K562 (cell line): ENCODE data around the gene SNX10. TPM values are rescaled to one million over a fixed set of nuclear protein-coding genes. Genes with fewer than 3 reads are reported as not detected.

Experiments
- ATF7 ChIP-seq: fragments of 450-650 bp; IDR thresholded peaks from 2 replicates; pipeline ENCODE4 v1.7.1; 2014; ENCODE audit warnings: mild to moderate bottlenecking, moderate library complexity
- CCNT2 ChIP-seq: IDR thresholded peaks from 2 replicates; pipeline ENCODE4 v1.6.1; 2011; ENCODE audit warnings: borderline replicate concordance, low read depth, mild to moderate bottlenecking, moderate library complexity, mixed read lengths, low read length; ENCODE audit not compliant: insufficient read length; ENCODE audit errors: extremely low read depth
- CHD1 ChIP-seq: fragments of 200-600 bp; sonication (generic); IDR thresholded peaks from one replicate; pipeline ENCODE4 v1.6.1; 2012; ENCODE audit warnings: mild to moderate bottlenecking, moderate library complexity, low read length, inconsistent platforms
- CREM ChIP-seq: IDR thresholded peaks from 2 replicates; pipeline ENCODE4 v1.6.1; 2014; ENCODE audit warnings: antibody characterized with exemption, low read depth
- ILK ChIP-seq: fragments of 450-650 bp; IDR thresholded peaks from 2 replicates; pipeline ENCODE4 v1.6.1; 2016; ENCODE audit warnings: missing genetic modification characterization, low read depth, mild to moderate bottlenecking, missing compliant biosample characterization, moderate library complexity, borderline replicate concordance
- KDM5B ChIP-seq: fragments of 200-600 bp; sonication (generic); IDR thresholded peaks from 2 replicates; pipeline ENCODE4 v1.6.1; 2012; ENCODE audit warnings: low read depth, mild to moderate bottlenecking, moderate library complexity, low read length, control low read depth, inconsistent platforms; ENCODE audit not compliant: insufficient replicate concordance
- KLF13 ChIP-seq: fragments of 450-650 bp; IDR thresholded peaks from 2 replicates; pipeline ENCODE4 v1.6.1; 2016; ENCODE audit warnings: missing genetic modification characterization, low read depth, mild to moderate bottlenecking, missing compliant biosample characterization, moderate library complexity, borderline replicate concordance
- MEIS2 ChIP-seq: fragments of 450-650 bp; IDR thresholded peaks from 2 replicates; pipeline ENCODE4 v1.6.1; 2014; ENCODE audit warnings: mild to moderate bottlenecking; ENCODE audit not compliant: partially characterized antibody
- SMAD4 ChIP-seq: fragments of 250-450 bp; sonication (Bioruptor Pico); conservative IDR thresholded peaks from 2 replicates; pipeline ENCODE4 v1.8.0; 2021; ENCODE audit warnings: inconsistent platforms, mild to moderate bottlenecking, moderate library complexity
- TAF1 ChIP-seq: IDR thresholded peaks from 2 replicates; pipeline ENCODE4 v1.6.1; 2011; ENCODE audit warnings: mild to moderate bottlenecking, low read length, moderate library complexity; ENCODE audit not compliant: insufficient read depth, control insufficient read depth, severe bottlenecking; ENCODE audit errors: extremely low read depth
- ZBTB11 ChIP-seq, 3 experiments: fragments of 200-800 bp in 1 of 3; fragments of 250-450 bp in 1 of 3; fragments of 450-650 bp in 1 of 3; sonication (Bioruptor Pico) in 1 of 3; sonication (Bioruptor generic) in 1 of 3; formaldehyde crosslinking in 1 of 3; IDR thresholded peaks; 2 replicates each; pipeline versions ENCODE4 v1.6.1 to v1.8.0; 2016 to 2022; ENCODE audit warnings: mild to moderate bottlenecking in 2 of 3, missing genetic modification characterization in 2 of 3, missing compliant biosample characterization in 1 of 3, moderate library complexity in 1 of 3
- ZNF197 ChIP-seq: fragments of 200-800 bp; sonication (Bioruptor generic); IDR thresholded peaks from 2 replicates; pipeline ENCODE4 v1.6.1; 2016; ENCODE audit warnings: low read depth, missing genetic modification characterization, missing compliant biosample characterization
- ZNF239 ChIP-seq: fragments of 250-450 bp; sonication (Bioruptor Pico); IDR thresholded peaks from 2 replicates; pipeline ENCODE4 v1.4.0; 2020; ENCODE audit warnings: mild to moderate bottlenecking
- ZNF408 ChIP-seq: fragments of 250-450 bp; sonication (Bioruptor Pico); IDR thresholded peaks from 2 replicates; pipeline ENCODE4 v1.4.0; 2020; ENCODE audit warnings: low read depth, mild to moderate bottlenecking, moderate library complexity
- polyA plus RNA-seq, 8 experiments: library from polyadenylated mRNA; depleted of rRNA in 4 of 8; stranded (reverse) in 5 of 8; unstranded in 3 of 8; fragments of >200 nt; fragmentation: Nextera tagmentation in 2 of 8; fragmentation: Illumina TruSeq in 1 of 8; extraction: Ambion mirVana in 2 of 8; extraction: Trizol in 1 of 8; gene quantifications; 2 replicates each; pipeline versions ENCODE4 v1.2.1 to v1.2.3, GENCODE V29; 2011 to 2014; ENCODE audit warnings: inconsistent platforms in 1 of 8, missing spikeins in 1 of 8
- total RNA-seq, 7 experiments: library from RNA; depleted of rRNA in 6 of 7; stranded (reverse); fragments of >200 nt in 6 of 7; fragmentation: Illumina TruSeq in 2 of 7; extraction: Trizol in 2 of 7; gene quantifications; 2 replicates each; pipeline versions ENCODE4 v1.2.1 to v1.2.3, GENCODE V29; 2011 to 2021; ENCODE audit warnings: low replicate concordance in 1 of 7
- TF ChIP-seq, protein P1 (sequence below): fragments of 250-450 bp; sonication (Bioruptor Pico); IDR thresholded peaks from 2 replicates; pipeline ENCODE4 v1.4.0; 2020; ENCODE audit warnings: mild to moderate bottlenecking

Gene SNX10
- total and polyA plus RNA-seq, 9 of the 15 experiments (the other 6 are each of a cell fraction or from before 2014, with no cell fraction given): 6.9 to 16.5 (median 11.5) TPM

DNA sequence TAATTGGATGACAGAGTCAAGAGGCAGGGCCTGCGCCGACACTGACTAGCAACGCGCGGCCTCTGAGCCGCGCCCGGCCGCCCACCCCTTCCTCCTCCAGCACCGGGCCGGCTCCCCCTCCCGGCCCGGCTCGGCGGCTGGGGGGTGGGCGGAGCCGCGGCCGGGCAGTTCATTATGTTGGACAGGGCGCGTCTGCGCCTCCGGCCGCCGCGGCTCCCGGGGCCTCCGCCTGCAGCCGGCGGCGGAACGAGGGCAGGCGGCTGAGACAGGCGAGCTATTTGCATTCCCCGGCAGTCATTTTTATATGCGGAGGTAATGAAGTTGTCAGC, 106.7 kb downstream of the SNX10 start (continued):
- TF ChIP-seq, protein P1, sequence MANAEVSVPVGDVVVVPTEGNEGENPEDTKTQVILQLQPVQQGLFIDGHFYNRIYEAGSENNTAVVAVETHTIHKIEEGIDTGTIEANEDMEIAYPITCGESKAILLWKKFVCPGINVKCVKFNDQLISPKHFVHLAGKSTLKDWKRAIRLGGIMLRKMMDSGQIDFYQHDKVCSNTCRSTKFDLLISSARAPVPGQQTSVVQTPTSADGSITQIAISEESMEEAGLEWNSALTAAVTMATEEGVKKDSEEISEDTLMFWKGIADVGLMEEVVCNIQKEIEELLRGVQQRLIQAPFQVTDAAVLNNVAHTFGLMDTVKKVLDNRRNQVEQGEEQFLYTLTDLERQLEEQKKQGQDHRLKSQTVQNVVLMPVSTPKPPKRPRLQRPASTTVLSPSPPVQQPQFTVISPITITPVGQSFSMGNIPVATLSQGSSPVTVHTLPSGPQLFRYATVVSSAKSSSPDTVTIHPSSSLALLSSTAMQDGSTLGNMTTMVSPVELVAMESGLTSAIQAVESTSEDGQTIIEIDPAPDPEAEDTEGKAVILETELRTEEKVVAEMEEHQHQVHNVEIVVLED (CRISPR knock-in tag): no peak
- TF ChIP-seq ZNF239 (CRISPR knock-in tag) (no peak), MEIS2 (peak; percentile 87), ZNF197 (CRISPR knock-in tag) (no peak), KDM5B (peak; percentile 52), ZNF408 (CRISPR knock-in tag) (no peak), ILK (no peak), KLF13 (no peak), CCNT2 (peak; percentile 55), TAF1 (peak; percentile 24), CHD1 (peak; percentile 44), SMAD4 (CRISPR knock-in tag) (peak; percentile 53; the same call in 1 of the 2 replicates), ZBTB11 (CRISPR knock-in tag; IDR thresholded peaks at IDR 0.05) (peak in 1 of 3 experiments; percentile 73; a peak in 2 of 6 replicates), CREM (no peak), ATF7 (0 out of 2 replicates have a peak, but pooled peaks have one; percentile 57)
